Measurements from ENCODE around the gene ADCYAP1R1. TPM values are rescaled to one million over a fixed set of nuclear protein-coding genes. Genes with fewer than 3 reads are reported as not detected.

The ADCYAP1R1 gene
- total RNA-seq, 1 donor from 2014 or later, result not detected

DNA sequence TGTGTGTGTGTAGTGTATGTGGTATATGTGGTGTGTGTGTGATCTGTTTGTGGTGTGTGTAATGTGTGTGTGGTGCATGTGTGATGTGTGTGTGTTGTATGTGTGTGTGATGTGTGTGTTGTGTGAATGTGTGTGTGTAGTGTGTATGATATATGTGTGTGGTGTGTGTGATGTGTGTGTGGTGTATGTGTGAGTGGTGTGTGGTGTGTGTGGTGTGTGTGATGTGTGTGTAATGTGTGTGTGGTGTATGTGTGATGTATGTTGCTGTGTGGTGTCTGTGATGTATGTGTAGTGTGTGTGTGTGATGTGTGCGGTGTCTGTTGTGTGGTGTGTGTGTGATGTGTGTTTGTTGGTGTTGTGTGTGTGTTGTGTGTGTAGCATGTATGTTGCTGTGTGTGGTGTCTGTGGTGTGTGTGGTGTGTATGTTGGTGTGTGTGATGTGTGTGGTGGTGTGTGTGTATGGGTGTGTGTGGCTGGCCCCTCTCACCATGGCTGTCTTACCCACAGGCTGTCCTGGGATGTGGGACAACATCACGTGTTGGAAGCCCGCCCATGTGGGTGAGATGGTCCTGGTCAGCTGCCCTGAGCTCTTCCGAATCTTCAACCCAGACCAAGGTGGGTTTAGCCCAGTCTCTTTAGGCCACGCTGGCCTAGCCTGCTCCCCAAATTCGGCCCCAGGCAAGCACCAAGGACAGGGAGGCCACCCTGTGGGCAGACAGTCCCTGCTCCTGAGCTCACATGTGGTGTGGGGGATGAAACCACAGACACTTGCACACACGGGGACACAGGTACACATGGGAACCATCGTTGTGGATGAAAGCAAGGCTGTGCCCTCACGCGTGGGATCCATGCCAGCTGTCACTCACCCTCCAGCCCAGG, 25.6 kb downstream of the ADCYAP1R1 start:
- H3K4me3 ChIP-seq (ENCODE audit: low read depth, low read length), result no peak overlapping the region
- no peak for DNase-seq (ENCODE audit: low read depth)

DNA sequence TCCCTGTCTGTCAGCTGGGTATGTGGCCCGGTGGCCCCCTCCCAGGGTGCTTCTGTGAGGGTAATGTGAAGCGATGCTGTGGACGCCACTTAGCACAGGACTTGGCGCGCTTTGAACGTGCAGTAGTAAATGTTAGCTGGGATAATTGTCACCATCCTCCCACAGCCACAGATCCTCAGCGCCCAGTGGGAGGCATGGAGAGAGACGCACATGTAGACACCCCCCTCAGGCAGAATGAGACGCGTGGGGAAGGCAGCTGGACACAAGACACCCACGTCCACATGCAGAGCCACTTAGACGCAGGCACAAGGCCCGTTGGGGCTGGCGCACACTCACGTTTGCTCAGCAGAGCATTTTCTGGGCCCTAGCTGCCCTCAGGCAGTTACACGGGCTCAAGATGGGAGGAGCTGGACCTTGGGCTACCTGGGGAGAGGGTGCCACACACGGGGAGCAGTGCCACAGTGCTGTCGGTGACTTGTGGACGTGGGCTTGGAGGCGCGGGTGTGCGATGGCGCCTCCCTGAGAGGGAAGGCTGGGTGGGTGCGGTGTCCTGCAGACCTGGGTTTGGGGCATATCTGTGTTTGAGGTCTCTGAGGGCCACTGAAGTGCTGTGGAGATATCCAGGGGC, 26.4 kb downstream of the ADCYAP1R1 start:
- no peak for TF ChIP-seq CTCF (conservative IDR thresholded peaks at IDR 0.05; ENCODE audit: low read depth, low read length)
- DNase-seq (ENCODE audit: low read depth), result no peak
- no peak overlapping the region for H3K4me3 ChIP-seq (ENCODE audit: low read depth, low read length)

More for the DNA sequence above, 25.6 kb downstream of the ADCYAP1R1 start:
- TF ChIP-seq CTCF (conservative IDR thresholded peaks at IDR 0.05; ENCODE audit: low read depth, low read length), result no peak

DNA sequence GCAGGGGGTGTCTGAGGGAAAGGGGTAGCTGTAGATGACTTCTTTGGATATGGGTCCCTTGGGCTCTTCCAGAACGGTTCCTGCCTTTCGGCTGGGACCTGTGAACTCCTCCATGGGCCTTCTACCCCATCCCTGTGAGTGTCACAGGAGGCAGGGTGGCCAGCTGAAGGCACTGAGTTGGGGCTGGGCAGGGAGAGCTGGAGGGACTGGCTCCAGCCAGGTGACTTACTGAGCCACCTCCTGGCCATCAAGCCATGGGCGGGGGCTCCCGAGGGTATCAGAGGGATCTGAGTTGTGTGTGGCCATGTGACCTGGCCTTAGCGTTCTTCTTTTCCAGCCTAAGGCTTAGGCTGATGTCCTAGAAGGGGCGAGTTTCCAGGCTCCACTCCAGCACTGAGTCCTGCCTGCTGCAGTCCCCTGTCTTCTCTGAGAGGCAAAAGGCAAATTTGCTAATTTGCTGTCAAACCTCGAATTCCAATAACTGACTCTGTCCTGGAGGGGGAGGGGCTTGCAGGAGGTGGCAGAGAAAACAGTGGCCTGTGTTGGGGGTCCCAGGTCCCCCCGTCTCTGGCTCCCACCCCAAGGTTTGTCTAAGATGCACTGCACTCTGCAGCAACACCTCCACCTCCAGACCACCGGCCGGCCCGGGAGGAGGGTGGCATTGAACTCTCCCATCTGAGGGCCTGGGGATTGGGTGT, 27.2 kb downstream of the ADCYAP1R1 start:
- no peak for TF ChIP-seq CTCF (conservative IDR thresholded peaks at IDR 0.05; ENCODE audit: low read depth, low read length)
- no peak overlapping the region for H3K4me3 ChIP-seq (ENCODE audit: low read depth, low read length)
- DNase-seq (ENCODE audit: low read depth), result no peak

DNA sequence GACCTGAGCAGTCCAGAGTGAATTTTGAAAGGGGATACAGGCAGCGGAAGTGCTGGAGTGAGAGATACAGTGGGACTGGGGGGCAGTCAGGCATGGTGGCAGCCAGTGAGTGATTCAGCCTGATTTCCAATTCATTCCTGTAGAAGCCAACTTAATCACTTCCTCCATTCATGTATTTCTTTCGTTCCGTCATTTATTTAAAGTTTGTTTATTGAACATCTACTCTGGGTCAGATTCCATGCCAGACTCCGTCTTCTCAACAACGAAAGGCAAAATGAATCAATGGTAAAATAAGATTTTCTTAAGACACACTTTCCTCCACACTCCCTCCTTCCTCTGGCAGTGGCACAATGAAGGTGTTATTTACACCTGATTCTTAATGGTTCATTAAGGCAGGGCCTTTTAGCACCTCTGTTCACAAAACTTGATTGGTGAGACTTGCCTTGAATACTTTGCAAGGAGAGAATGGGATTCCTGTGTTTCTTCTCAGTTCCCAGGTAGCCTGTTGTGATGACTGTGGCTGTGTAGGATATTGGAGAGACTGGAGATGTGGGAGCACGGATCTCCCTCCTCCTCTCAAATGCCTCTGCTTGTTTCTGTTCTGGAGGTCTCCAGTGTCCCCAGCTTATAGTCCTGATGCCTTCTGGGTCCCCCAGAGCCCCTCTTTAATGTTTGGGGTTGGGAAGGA, 27.9 kb downstream of the ADCYAP1R1 start:
- H3K4me3 ChIP-seq (ENCODE audit: low read depth, low read length), result no peak overlapping the region
- no peak for TF ChIP-seq CTCF (conservative IDR thresholded peaks at IDR 0.05; ENCODE audit: low read depth, low read length)
- no peak for DNase-seq (ENCODE audit: low read depth)

GRCh38 chr7:31080763-31081162, 28.7 kb downstream of the ADCYAP1R1 start:
- TF ChIP-seq CTCF (conservative IDR thresholded peaks at IDR 0.05; ENCODE audit: low read depth, low read length), result no peak

DNA sequence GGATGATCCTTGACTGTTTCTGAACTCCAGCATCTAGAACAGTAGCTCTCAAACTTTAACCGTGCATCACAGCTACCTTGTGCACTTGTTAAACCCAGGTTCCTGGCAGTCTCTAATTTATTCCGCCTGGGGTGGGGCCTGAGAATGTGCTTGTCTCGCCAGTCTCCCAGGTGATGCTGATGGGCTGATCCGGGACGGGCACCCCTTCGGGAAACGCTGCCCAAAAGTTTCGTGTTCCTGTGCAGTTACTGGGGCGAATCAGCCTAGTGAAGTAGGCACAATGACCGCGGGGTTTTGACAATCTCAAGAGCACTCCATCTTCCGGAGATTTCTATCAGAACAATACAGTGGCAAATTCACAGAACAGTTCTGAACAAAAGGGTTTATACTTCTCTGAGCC, 29.9 kb downstream of the ADCYAP1R1 start:
- no peak for TF ChIP-seq CTCF (conservative IDR thresholded peaks at IDR 0.05; ENCODE audit: low read depth, low read length)
- no peak overlapping the region for H3K4me3 ChIP-seq (ENCODE audit: low read depth, low read length)
- DNase-seq (ENCODE audit: low read depth), result no peak

More at GRCh38 chr7:31080763-31081162, 28.7 kb downstream of the ADCYAP1R1 start:
- DNase-seq (ENCODE audit: low read depth), result no peak
- no peak overlapping the region for H3K4me3 ChIP-seq (ENCODE audit: low read depth, low read length)

Measured in epithelial cell of proximal tubule (primary cell).